Measurements from ENCODE around the gene TEK.
"Not testable (repeated sequence)": the region's sequence is repeated elsewhere in the genome, so short reads cannot be mapped to it uniquely, and the experiment has no call there.

The TEK gene

GRCh38 chr9:27202056-27202455 is 93.0 kb downstream of the TEK start:
- H3K9me3 ChIP-seq (ENCODE audit: control insufficient read depth, insufficient read depth, low read length) = no peaks in the 10 kb centered on the region
- H3K36me3 ChIP-seq (ENCODE audit: insufficient read depth, low read length) = no peaks in the 10 kb centered on the region
- H3K9ac ChIP-seq (ENCODE audit: low read depth, low read length) = no peak overlapping the region
- H3K4me1 ChIP-seq (ENCODE audit: insufficient read depth, low read length) = no peaks in the 10 kb centered on the region

GRCh38 chr9:27203783-27204182 is 94.8 kb downstream of the TEK start:
- Histone ChIP-seq H3K9ac (ENCODE audit: low read depth, low read length) (no peak overlapping the region), H3K9me3 (ENCODE audit: control insufficient read depth, insufficient read depth, low read length) (no peaks in the 10 kb centered on the region), H3K4me1 (ENCODE audit: insufficient read depth, low read length) (no peaks in the 10 kb centered on the region), H3K36me3 (ENCODE audit: insufficient read depth, low read length) (no peaks in the 10 kb centered on the region)

GRCh38 chr9:27204578-27204977 is 95.6 kb downstream of the TEK start:
- no peak overlapping the region for H3K9ac ChIP-seq (ENCODE audit: low read depth, low read length)
- no peaks in the 10 kb centered on the region for H3K4me1 ChIP-seq (ENCODE audit: insufficient read depth, low read length)
- H3K9me3 ChIP-seq (ENCODE audit: control insufficient read depth, insufficient read depth, low read length) = no peaks in the 10 kb centered on the region
- no peaks in the 10 kb centered on the region for H3K36me3 ChIP-seq (ENCODE audit: insufficient read depth, low read length)

- Histone ChIP-seq H3K4me1 (ENCODE audit: insufficient read depth, low read length) (no peaks in the 10 kb centered on the region), H3K9me3 (ENCODE audit: control insufficient read depth, insufficient read depth, low read length) (no peaks in the 10 kb centered on the region), H3K9ac (ENCODE audit: low read depth, low read length) (no peak overlapping the region), H3K36me3 (ENCODE audit: insufficient read depth, low read length) (no peaks in the 10 kb centered on the region)
These were observed 96.2 kb downstream of the TEK start for GRCh38 chr9:27205198-27205597.

- Histone ChIP-seq H3K36me3 (ENCODE audit: insufficient read depth, low read length) (no peaks in the 10 kb centered on the region), H3K4me1 (ENCODE audit: insufficient read depth, low read length) (no peaks in the 10 kb centered on the region)
These were observed 97.0 kb downstream of the TEK start for GRCh38 chr9:27206041-27206440.

GRCh38 chr9:27209034-27209433 is 100.0 kb downstream of the TEK start:
- H3K4me1 ChIP-seq (ENCODE audit: insufficient read depth, low read length) = no peaks in the 10 kb centered on the region
- H3K9ac ChIP-seq (ENCODE audit: low read depth, low read length) = no peak overlapping the region
- no peaks in the 10 kb centered on the region for H3K9me3 ChIP-seq (ENCODE audit: control insufficient read depth, insufficient read depth, low read length)

More at GRCh38 chr9:27206041-27206440, 97.0 kb downstream of the TEK start:
- Histone ChIP-seq H3K9ac (ENCODE audit: low read depth, low read length) (no peak overlapping the region), H3K9me3 (ENCODE audit: control insufficient read depth, insufficient read depth, low read length) (no peaks in the 10 kb centered on the region)

GRCh38 chr9:27210588-27210987 is 101.6 kb downstream of the TEK start:
- no peak overlapping the region for H3K9ac ChIP-seq (ENCODE audit: low read depth, low read length)
- H3K36me3 ChIP-seq (ENCODE audit: insufficient read depth, low read length) = peaks cover 2% of the 10 kb centered on the region; the same call in 1 of the 2 replicates
- H3K4me1 ChIP-seq (ENCODE audit: insufficient read depth, low read length) = no peaks in the 10 kb centered on the region
- no peaks in the 10 kb centered on the region for H3K9me3 ChIP-seq (ENCODE audit: control insufficient read depth, insufficient read depth, low read length)

More at GRCh38 chr9:27209034-27209433, 100.0 kb downstream of the TEK start:
- H3K36me3 ChIP-seq (ENCODE audit: insufficient read depth, low read length) = peaks cover 2% of the 10 kb centered on the region; the same call in 1 of the 2 replicates

GRCh38 chr9:27212191-27212590 is 103.2 kb downstream of the TEK start:
- Histone ChIP-seq H3K9ac (ENCODE audit: low read depth, low read length) (no peak overlapping the region), H3K9me3 (ENCODE audit: control insufficient read depth, insufficient read depth, low read length) (no peaks in the 10 kb centered on the region), H3K4me1 (ENCODE audit: insufficient read depth, low read length) (no peaks in the 10 kb centered on the region), H3K36me3 (ENCODE audit: insufficient read depth, low read length) (peaks cover 2% of the 10 kb centered on the region)

GRCh38 chr9:27212621-27213020 is 103.6 kb downstream of the TEK start:
- H3K36me3 ChIP-seq (ENCODE audit: insufficient read depth, low read length) = peaks cover 5% of the 10 kb centered on the region

GRCh38 chr9:27227192-27227591 is 118.2 kb downstream of the TEK start:
- no peaks in the 10 kb centered on the region for H3K4me1 ChIP-seq (ENCODE audit: insufficient read depth, low read length)
- H3K36me3 ChIP-seq (ENCODE audit: insufficient read depth, low read length) = peaks cover 4% of the 10 kb centered on the region; the same call in 1 of the 2 replicates
- no peak overlapping the region for H3K9ac ChIP-seq (ENCODE audit: low read depth, low read length)
- H3K9me3 ChIP-seq (ENCODE audit: control insufficient read depth, insufficient read depth, low read length) = no peaks in the 10 kb centered on the region

More at GRCh38 chr9:27212621-27213020, 103.6 kb downstream of the TEK start:
- H3K9ac ChIP-seq (ENCODE audit: low read depth, low read length) = no peak overlapping the region
- no peaks in the 10 kb centered on the region for H3K9me3 ChIP-seq (ENCODE audit: control insufficient read depth, insufficient read depth, low read length)
- no peaks in the 10 kb centered on the region for H3K4me1 ChIP-seq (ENCODE audit: insufficient read depth, low read length)

GRCh38 chr9:27239648-27240047 is 130.6 kb downstream of the TEK start:
- H3K4me1 ChIP-seq (ENCODE audit: insufficient read depth, low read length); H3K36me3 ChIP-seq (ENCODE audit: insufficient read depth, low read length); H3K9ac ChIP-seq (ENCODE audit: low read depth, low read length); H3K9me3 ChIP-seq (ENCODE audit: control insufficient read depth, insufficient read depth, low read length): not testable (repeated sequence)

- no peaks in the 10 kb centered on the region for H3K36me3 ChIP-seq (ENCODE audit: insufficient read depth, low read length)
- no peaks in the 10 kb centered on the region for H3K4me1 ChIP-seq (ENCODE audit: insufficient read depth, low read length)
- no peaks in the 10 kb centered on the region for H3K9me3 ChIP-seq (ENCODE audit: control insufficient read depth, insufficient read depth, low read length)
- no peak overlapping the region for H3K9ac ChIP-seq (ENCODE audit: low read depth, low read length)
These were observed 138.7 kb downstream of the TEK start for GRCh38 chr9:27247756-27248155.

- Histone ChIP-seq H3K4me1 (ENCODE audit: insufficient read depth, low read length) (no peaks in the 10 kb centered on the region), H3K36me3 (ENCODE audit: insufficient read depth, low read length) (no peaks in the 10 kb centered on the region), H3K9me3 (ENCODE audit: control insufficient read depth, insufficient read depth, low read length) (no peaks in the 10 kb centered on the region), H3K9ac (ENCODE audit: low read depth, low read length) (no peak overlapping the region)
These were observed 139.7 kb downstream of the TEK start for GRCh38 chr9:27248702-27249101.

GRCh38 chr9:27258662-27259061 is 149.6 kb downstream of the TEK start:
- peaks cover 17% of the 10 kb centered on the region for H3K4me1 ChIP-seq (ENCODE audit: insufficient read depth, low read length)
- no peaks in the 10 kb centered on the region for H3K9me3 ChIP-seq (ENCODE audit: control insufficient read depth, insufficient read depth, low read length)
- no peaks in the 10 kb centered on the region for H3K36me3 ChIP-seq (ENCODE audit: insufficient read depth, low read length)
- H3K9ac ChIP-seq (ENCODE audit: low read depth, low read length) = no peak overlapping the region

GRCh38 chr9:27260789-27261516 is 151.9 kb downstream of the TEK start:
- peaks cover 17% of the 10 kb centered on the region for H3K4me1 ChIP-seq (ENCODE audit: insufficient read depth, low read length)
- no peaks in the 10 kb centered on the region for H3K9me3 ChIP-seq (ENCODE audit: control insufficient read depth, insufficient read depth, low read length)
- no peak overlapping the region for H3K9ac ChIP-seq (ENCODE audit: low read depth, low read length)
- H3K36me3 ChIP-seq (ENCODE audit: insufficient read depth, low read length) = no peaks in the 10 kb centered on the region
